Progenitor cell of endocrine pancreas (in vitro differentiated cells): ENCODE results near the gene GFRA1. TPM values are rescaled to one million over a fixed set of nuclear protein-coding genes. Genes with fewer than 3 reads are reported as not detected.

Experiments
- DNase-seq: peaks from one replicate; pipeline ENCODE4 v3.0.0; 2021; ENCODE audit warnings: low spot score; ENCODE audit not compliant: unreplicated experiment
- H3K27ac Mint-ChIP-seq: 2 replicates; pipeline ENCODE4 v1.8.0; 2021; ENCODE audit warnings: mild to moderate bottlenecking, moderate library complexity, mixed read lengths
- H3K27me3 Mint-ChIP-seq: 2 replicates; pipeline ENCODE4 v1.8.0; 2021; ENCODE audit warnings: mixed read lengths
- H3K36me3 Mint-ChIP-seq: 2 replicates; pipeline ENCODE4 v1.8.0; 2022; ENCODE audit warnings: mixed read lengths; ENCODE audit not compliant: insufficient read depth
- H3K4me1 Mint-ChIP-seq: 2 replicates; pipeline ENCODE4 v1.8.0; 2021; ENCODE audit warnings: low read depth, mixed read lengths
- H3K4me3 Mint-ChIP-seq: 2 replicates; pipeline ENCODE4 v1.8.0; 2021; ENCODE audit warnings: low read depth, mild to moderate bottlenecking, moderate library complexity, mixed read lengths
- H3K9me3 Mint-ChIP-seq: 2 replicates; pipeline ENCODE4 v1.8.0; 2021; ENCODE audit warnings: low read depth, mixed read lengths
- CTCF ChIP-seq: fragments of 200-600 bp; sonication (generic); IDR thresholded peaks from one replicate; pipeline ENCODE4 v1.5.0; 2021; ENCODE audit warnings: antibody characterized with exemption, mild to moderate bottlenecking; ENCODE audit not compliant: unreplicated experiment
- total RNA-seq: library from RNA; stranded (reverse); gene quantifications from 2 replicates; pipeline ENCODE4 v1.2.1, GENCODE V29; 2021

Gene GFRA1
- total RNA-seq, 1 donor from 2014 or later: 8.7 TPM

- TF ChIP-seq CTCF: no peak
- Mint-ChIP-seq H3K36me3 (no peaks in the 10 kb centered on the region), H3K27me3 (no peaks in the 10 kb centered on the region), H3K4me3 (no peak overlapping the region), H3K4me1 (peaks cover 12% of the 10 kb centered on the region), H3K27ac (no peak overlapping the region), H3K9me3 (no peaks in the 10 kb centered on the region)
- DNase-seq: no peak
These were observed 189.7 kb downstream of the GFRA1 start for GRCh38 chr10:116083226-116083762.

- H3K27ac Mint-ChIP-seq: peak overlapping the region; percentile 59
- TF ChIP-seq CTCF: no peak
- no peaks in the 10 kb centered on the region for H3K36me3 Mint-ChIP-seq
- H3K27me3 Mint-ChIP-seq: no peaks in the 10 kb centered on the region
- DNase-seq: no peak
- no peaks in the 10 kb centered on the region for H3K9me3 Mint-ChIP-seq
- H3K4me3 Mint-ChIP-seq: no peak overlapping the region
- peaks cover 12% of the 10 kb centered on the region for H3K4me1 Mint-ChIP-seq
These were observed 190.2 kb downstream of the GFRA1 start for GRCh38 chr10:116082762-116083161.

- Mint-ChIP-seq H3K4me1 (peaks cover 12% of the 10 kb centered on the region), H3K27ac (no peak overlapping the region), H3K36me3 (no peaks in the 10 kb centered on the region), H3K4me3 (no peak overlapping the region), H3K27me3 (no peaks in the 10 kb centered on the region), H3K9me3 (no peaks in the 10 kb centered on the region)
- TF ChIP-seq CTCF: no peak
- no peak for DNase-seq
These were observed 190.8 kb downstream of the GFRA1 start for GRCh38 chr10:116082206-116082605.

- no peak for DNase-seq
These were observed 192.5 kb downstream of the GFRA1 start for GRCh38 chr10:116080553-116080952.

GRCh38 chr10:116079355-116079754 is 193.7 kb downstream of the GFRA1 start:
- H3K27ac Mint-ChIP-seq: no peak overlapping the region
- H3K9me3 Mint-ChIP-seq: no peaks in the 10 kb centered on the region
- H3K4me1 Mint-ChIP-seq: peaks cover 12% of the 10 kb centered on the region
- no peaks in the 10 kb centered on the region for H3K27me3 Mint-ChIP-seq
- no peak for TF ChIP-seq CTCF
- no peak for DNase-seq
- no peak overlapping the region for H3K4me3 Mint-ChIP-seq
- no peaks in the 10 kb centered on the region for H3K36me3 Mint-ChIP-seq

More at GRCh38 chr10:116080553-116080952, 192.5 kb downstream of the GFRA1 start:
- H3K4me3 Mint-ChIP-seq: no peak overlapping the region
- no peaks in the 10 kb centered on the region for H3K36me3 Mint-ChIP-seq
- H3K27me3 Mint-ChIP-seq: no peaks in the 10 kb centered on the region
- H3K27ac Mint-ChIP-seq: no peak overlapping the region
- H3K9me3 Mint-ChIP-seq: no peaks in the 10 kb centered on the region
- H3K4me1 Mint-ChIP-seq: peaks cover 12% of the 10 kb centered on the region
- TF ChIP-seq CTCF: no peak
